H1 (cell line): ENCODE measurements around the gene ABHD12B.

ENCODE experiments used
- CBX5 ChIP-seq: fragments of 300-800, 300-1000 bp; sonication (generic); IDR thresholded peaks from 2 replicates; pipeline ENCODE4 v1.7.1; 2016; ENCODE audit warnings: antibody characterized with exemption, low read length, low read depth
- CEBPB ChIP-seq: IDR thresholded peaks from 2 replicates; pipeline ENCODE4 v1.6.1; 2012; ENCODE audit warnings: low read depth, low read length
- HDAC6 ChIP-seq: IDR thresholded peaks from one replicate; pipeline ENCODE4 v1.7.1; 2012; ENCODE audit warnings: low read depth, mild to moderate bottlenecking, inconsistent platforms, low read length, moderate library complexity
- POLR2A ChIP-seq, 2 experiments: IDR thresholded peaks; 1 replicate in 1 of 2; 2 replicates in 1 of 2; pipeline ENCODE4 v1.6.1; 2011; ENCODE audit warnings: low read depth in 2 of 2, low read length in 2 of 2, mild to moderate bottlenecking in 2 of 2; ENCODE audit errors: control extremely low read depth in 1 of 2
- POLR2AphosphoS5 ChIP-seq: IDR thresholded peaks from 2 replicates; pipeline ENCODE4 v1.6.1; 2011; ENCODE audit warnings: low read depth, low read length
- SIN3A ChIP-seq, 2 experiments: IDR thresholded peaks in 1 of 2; conservative IDR thresholded peaks in 1 of 2; 2 replicates each; pipeline ENCODE4 v1.6.1; 2011 to 2012; ENCODE audit warnings: low read length in 2 of 2, improper control_type of control experiment in 1 of 2, low read depth in 1 of 2, mild to moderate bottlenecking in 1 of 2
- SP4 ChIP-seq: IDR thresholded peaks from 2 replicates; pipeline ENCODE4 v1.6.1; 2012; ENCODE audit warnings: low read length, inconsistent platforms
- TAF1 ChIP-seq: IDR thresholded peaks from 2 replicates; pipeline ENCODE4 v1.6.1; 2011; ENCODE audit warnings: mild to moderate bottlenecking, low read depth, low read length
- TF ChIP-seq, protein P1 (sequence below), 3 experiments: IDR thresholded peaks; 1 replicate in 2 of 3; 2 replicates in 1 of 3; pipeline versions ENCODE4 v1.5.1 to v1.6.1; 2011; ENCODE audit warnings: low read length in 3 of 3, mild to moderate bottlenecking in 3 of 3, inconsistent platforms in 2 of 3, low read depth in 1 of 3, moderate library complexity in 1 of 3; ENCODE audit not compliant: insufficient read depth in 1 of 3; ENCODE audit errors: control extremely low read depth in 1 of 3
- TF ChIP-seq, protein P2 (sequence below): IDR thresholded peaks from 2 replicates; pipeline ENCODE4 v1.6.1; 2011; ENCODE audit warnings: low read length, improper control_type of control experiment
- TF ChIP-seq, protein P3 (sequence below): IDR thresholded peaks from 2 replicates; pipeline ENCODE4 v1.6.1; 2011; ENCODE audit warnings: low read depth, mild to moderate bottlenecking, low read length; ENCODE audit not compliant: insufficient read depth

DNA sequence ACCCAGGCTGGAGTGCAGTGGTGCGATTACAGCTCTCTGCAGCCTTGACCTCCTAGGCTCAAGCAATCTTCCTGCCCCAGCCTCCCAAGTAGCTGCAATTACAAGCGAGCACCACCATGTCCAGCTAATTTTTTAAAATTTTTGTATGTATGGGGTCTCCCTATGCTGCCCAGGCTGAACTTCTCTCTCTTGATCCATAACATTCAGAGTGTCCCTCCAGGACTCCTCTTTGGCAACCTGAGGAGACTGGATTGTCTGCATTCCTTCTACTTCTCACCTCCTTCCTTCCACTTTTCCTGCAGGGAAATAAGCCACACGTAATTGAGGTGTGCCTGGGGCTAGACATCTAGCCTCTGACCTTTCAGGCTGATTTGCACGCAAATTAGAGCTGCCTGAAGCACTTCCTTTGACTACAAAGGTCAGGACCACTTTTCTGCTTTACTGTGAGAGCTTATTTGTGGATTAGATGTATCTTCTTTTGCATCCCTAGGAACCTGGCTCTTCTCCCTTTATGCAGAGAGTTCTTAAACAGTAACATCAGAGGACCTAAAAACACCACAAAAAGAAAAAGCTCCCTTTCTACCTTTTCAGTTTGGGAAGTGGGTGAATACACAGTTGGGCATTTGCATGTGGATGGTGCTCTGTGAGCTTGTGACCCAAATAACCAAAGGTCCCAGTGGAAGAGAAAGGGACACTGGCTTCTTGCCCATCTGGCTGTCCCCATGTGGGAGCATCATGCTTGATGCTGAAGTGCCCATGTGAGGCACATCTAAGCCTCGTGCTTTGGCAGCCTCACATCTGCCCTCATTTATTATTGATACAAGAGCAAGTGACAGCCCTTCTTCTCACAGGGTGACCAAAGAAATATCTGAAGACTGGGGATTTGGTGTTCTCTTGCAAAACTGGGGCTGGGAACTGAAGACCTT, 38.9 kb downstream of the ABHD12B start:
- TF ChIP-seq, protein P1, sequence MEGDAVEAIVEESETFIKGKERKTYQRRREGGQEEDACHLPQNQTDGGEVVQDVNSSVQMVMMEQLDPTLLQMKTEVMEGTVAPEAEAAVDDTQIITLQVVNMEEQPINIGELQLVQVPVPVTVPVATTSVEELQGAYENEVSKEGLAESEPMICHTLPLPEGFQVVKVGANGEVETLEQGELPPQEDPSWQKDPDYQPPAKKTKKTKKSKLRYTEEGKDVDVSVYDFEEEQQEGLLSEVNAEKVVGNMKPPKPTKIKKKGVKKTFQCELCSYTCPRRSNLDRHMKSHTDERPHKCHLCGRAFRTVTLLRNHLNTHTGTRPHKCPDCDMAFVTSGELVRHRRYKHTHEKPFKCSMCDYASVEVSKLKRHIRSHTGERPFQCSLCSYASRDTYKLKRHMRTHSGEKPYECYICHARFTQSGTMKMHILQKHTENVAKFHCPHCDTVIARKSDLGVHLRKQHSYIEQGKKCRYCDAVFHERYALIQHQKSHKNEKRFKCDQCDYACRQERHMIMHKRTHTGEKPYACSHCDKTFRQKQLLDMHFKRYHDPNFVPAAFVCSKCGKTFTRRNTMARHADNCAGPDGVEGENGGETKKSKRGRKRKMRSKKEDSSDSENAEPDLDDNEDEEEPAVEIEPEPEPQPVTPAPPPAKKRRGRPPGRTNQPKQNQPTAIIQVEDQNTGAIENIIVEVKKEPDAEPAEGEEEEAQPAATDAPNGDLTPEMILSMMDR (IDR thresholded peaks at IDR 0.05; ENCODE audit: control extremely low read depth in 1 of 3, insufficient read depth in 1 of 3, low read depth in 1 of 3, low read length in 3 of 3): no peak
- TF ChIP-seq, protein P2, sequence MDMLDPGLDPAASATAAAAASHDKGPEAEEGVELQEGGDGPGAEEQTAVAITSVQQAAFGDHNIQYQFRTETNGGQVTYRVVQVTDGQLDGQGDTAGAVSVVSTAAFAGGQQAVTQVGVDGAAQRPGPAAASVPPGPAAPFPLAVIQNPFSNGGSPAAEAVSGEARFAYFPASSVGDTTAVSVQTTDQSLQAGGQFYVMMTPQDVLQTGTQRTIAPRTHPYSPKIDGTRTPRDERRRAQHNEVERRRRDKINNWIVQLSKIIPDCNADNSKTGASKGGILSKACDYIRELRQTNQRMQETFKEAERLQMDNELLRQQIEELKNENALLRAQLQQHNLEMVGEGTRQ: no peak
- TF ChIP-seq POLR2A (IDR thresholded peaks at IDR 0.05; ENCODE audit: control extremely low read depth in 1 of 2, low read depth in 2 of 2, low read length in 2 of 2) (no peak), TAF1 (no peak), CEBPB (no peak), CBX5 (no peak), HDAC6 (no peak), POLR2AphosphoS5 (no peak), SP4 (no peak), SIN3A (conservative IDR thresholded peaks at IDR 0.05 in 1 of 2, IDR thresholded peaks at IDR 0.05 in 1 of 2; ENCODE audit: low read depth in 1 of 2, low read length in 2 of 2) (no peak)
- TF ChIP-seq, protein P3, sequence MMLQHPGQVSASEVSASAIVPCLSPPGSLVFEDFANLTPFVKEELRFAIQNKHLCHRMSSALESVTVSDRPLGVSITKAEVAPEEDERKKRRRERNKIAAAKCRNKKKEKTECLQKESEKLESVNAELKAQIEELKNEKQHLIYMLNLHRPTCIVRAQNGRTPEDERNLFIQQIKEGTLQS: no peak
